Ishikawa (cell line): ENCODE measurements around the gene NUP107.

Experiments used
- EGR1 ChIP-seq: IDR thresholded peaks from 2 replicates; pipeline ENCODE4 v1.6.1; 2012
- EP300 ChIP-seq: IDR thresholded peaks from 2 replicates; pipeline ENCODE4 v1.6.1; 2012; ENCODE audit warnings: borderline replicate concordance
- RAD21 ChIP-seq: IDR thresholded peaks from 2 replicates; pipeline ENCODE4 v1.6.1; 2012; ENCODE audit warnings: low read depth
- REST ChIP-seq: IDR thresholded peaks from 2 replicates; pipeline ENCODE4 v1.6.1; 2012; ENCODE audit warnings: low read depth, mild to moderate bottlenecking
- TAF1 ChIP-seq: IDR thresholded peaks from 2 replicates; pipeline ENCODE4 v1.6.1; 2012; ENCODE audit warnings: low read depth, mild to moderate bottlenecking
- TCF12 ChIP-seq: IDR thresholded peaks from 2 replicates; pipeline ENCODE4 v1.6.1; 2012; ENCODE audit warnings: low read depth
- YY1 ChIP-seq: IDR thresholded peaks from 2 replicates; pipeline ENCODE4 v1.6.1; 2012; ENCODE audit warnings: low read depth
- TF ChIP-seq, protein P1 (sequence below): IDR thresholded peaks from 2 replicates; pipeline ENCODE4 v1.6.1; 2012
- TF ChIP-seq, protein P2 (sequence below): IDR thresholded peaks from 2 replicates; pipeline ENCODE4 v1.6.1; 2012

DNA sequence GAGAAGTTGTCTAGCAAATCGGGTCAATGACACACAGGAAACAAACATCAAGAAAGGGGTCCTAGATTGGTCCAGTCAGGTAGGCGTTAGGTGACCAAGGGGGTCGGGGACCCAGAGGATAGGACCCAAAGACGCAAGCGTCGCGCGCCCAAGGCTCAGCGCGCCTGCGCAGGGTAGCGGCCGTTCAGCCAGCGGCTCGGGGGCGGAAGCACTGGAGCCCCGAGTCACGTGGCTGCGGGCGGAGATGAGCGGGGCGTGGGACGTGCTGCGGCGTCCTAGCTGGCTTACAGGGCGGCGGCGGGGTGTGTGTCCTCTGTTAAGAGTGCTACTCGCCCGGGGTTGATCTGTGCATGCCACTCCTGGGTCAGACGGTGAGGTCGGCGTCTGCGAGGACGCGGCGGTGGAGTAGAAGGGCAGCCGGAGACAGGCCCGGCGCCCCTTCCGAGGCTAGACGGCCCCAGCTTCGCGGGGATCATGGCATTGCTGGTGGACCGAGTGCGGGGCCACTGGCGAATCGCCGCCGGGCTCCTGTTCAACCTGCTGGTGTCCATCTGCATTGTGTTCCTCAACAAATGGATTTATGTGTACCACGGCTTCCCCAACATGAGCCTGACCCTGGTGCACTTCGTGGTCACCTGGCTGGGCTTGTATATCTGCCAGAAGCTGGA is 59.3 kb downstream of the NUP107 start, which contains the start of gene SLC35E3:
- TF ChIP-seq, protein P1, sequence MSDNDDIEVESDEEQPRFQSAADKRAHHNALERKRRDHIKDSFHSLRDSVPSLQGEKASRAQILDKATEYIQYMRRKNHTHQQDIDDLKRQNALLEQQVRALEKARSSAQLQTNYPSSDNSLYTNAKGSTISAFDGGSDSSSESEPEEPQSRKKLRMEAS = peak; percentile 94
- TF ChIP-seq TCF12 = peak; percentile 85
- TF ChIP-seq YY1 = peak; percentile 81
- TF ChIP-seq EGR1 = peak; percentile 83
- TF ChIP-seq EP300 = peak; percentile 61; the same call in 1 of the 2 replicates
- TF ChIP-seq, protein P2, sequence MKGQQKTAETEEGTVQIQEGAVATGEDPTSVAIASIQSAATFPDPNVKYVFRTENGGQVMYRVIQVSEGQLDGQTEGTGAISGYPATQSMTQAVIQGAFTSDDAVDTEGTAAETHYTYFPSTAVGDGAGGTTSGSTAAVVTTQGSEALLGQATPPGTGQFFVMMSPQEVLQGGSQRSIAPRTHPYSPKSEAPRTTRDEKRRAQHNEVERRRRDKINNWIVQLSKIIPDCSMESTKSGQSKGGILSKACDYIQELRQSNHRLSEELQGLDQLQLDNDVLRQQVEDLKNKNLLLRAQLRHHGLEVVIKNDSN = peak; percentile 100
- peak; percentile 90 for TF ChIP-seq TAF1
- no peak for TF ChIP-seq RAD21
- TF ChIP-seq REST = no peak
